Activated CD4-positive, CD25-positive, alpha-beta regulatory T cell (primary cell): ENCODE results near the gene KDM3B.
"Not testable (repeated sequence)": the region's sequence is repeated elsewhere in the genome, so short reads cannot be mapped to it uniquely, and the experiment has no call there.

ENCODE experiments used
- DNase-seq, 4 experiments: peaks; one replicate each; lab custom pipeline; 2025; lab: John Stamatoyannopoulos, UW

Gene KDM3B

DNA sequence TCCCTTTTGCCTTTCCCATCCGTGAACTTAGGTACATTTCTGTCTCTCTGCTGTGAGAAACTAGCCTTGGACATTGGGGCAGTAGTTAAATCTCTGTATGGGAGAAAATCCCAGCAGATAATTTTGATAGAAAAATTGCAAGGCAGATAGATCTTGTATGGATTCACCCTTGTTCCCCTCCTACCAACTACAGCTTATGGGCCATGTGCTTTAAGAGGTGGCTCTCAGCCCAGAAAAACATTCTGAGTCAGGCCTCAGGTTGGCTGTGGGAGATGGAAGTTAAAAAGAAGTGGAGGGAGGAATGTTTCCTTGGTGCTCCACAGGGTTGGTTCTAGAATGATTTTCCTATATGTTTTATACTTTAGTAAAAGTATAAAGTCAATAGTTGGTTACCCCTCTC lies 1.4 kb upstream of the KDM3B start:
- DNase-seq = no peak

DNA sequence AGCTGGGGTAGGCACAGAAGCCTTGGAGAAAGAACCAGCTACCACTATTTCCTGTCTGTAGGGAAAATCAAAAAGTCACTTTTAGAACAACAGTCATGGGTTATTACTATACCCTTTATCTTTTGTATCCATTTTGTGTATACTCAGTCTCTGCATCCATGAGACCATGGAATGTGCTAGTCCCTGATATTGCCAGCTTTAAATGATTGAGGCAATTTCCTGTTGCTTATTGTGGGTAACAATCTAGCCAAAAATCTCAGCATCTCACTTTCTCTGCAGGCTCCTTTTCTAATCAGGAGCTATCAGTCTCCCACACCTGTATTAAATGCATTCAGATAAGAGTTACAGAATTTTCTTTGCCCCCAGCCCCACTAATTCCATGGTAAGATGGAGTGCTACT lies 968 bp upstream of the KDM3B start:
- DNase-seq = no peak

DNA sequence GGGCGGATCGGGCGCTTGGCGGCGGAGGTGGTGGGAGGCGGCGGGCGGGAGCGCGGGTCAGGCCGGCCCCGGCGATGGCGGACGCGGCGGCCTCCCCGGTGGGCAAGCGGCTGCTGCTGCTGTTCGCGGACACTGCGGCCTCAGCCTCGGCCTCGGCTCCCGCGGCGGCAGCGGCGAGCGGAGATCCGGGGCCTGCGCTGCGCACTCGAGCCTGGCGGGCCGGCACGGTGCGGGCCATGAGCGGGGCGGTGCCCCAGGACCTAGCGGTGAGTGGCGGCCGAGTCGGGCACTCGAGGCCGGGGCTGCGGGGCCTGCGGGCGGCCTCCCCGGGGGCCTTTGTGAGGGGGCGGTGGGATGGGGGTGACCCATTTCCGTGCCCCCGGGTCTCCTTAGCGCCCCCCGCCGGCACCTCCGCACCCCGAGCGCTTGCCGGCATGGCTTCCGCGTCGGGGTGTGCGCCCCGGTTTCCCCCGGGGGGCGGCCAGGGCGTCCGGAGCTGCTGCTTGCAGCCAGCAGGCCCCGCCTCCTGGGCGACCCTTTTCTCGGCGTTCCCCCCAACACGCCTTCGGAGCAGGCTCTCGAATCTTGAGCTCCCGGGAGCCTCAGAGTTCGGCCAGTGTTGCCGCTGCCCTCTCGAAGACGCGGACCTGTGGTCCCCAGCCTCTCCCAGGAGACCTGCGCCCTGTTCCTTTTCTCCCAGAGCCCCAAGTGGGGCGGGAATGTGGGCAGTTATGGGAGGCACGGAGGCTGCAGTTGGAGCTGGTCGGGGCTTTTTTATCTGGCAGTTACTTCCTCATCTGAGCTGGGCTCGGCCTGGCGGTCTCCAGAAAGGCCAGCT lies 456 bp downstream of the KDM3B start:
- peak; percentile 41 to 69 (median 54) for DNase-seq

DNA sequence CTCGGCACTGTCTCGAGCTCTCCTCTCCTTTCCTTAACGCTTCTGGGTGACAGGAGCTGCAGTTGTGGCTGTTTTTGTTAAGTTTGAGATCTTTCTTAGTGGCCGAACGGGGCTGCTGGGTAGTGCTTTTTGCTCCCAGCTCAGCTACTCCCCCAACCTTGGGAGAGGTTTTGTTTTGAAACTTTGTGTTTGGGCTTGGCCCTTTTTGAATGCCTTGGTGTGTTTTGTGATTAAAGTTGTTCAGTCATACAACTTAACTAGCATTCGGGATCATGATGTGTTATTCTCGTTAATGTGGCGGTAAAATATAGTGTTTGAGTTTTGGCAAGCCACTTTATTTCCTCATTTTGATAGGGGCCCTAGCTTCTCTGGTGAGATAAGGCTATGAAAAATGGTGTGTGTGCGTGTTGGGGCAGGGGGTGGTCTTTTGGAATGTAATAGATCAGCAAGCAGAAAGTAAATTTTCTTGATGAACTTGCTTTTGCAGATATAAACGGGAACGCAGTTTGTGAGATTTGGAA lies 1.1 kb downstream of the KDM3B start:
- DNase-seq = no peak

GRCh38 chr5:138354387-138354786 lies 1.9 kb downstream of the KDM3B start:
- no peak for DNase-seq

DNA sequence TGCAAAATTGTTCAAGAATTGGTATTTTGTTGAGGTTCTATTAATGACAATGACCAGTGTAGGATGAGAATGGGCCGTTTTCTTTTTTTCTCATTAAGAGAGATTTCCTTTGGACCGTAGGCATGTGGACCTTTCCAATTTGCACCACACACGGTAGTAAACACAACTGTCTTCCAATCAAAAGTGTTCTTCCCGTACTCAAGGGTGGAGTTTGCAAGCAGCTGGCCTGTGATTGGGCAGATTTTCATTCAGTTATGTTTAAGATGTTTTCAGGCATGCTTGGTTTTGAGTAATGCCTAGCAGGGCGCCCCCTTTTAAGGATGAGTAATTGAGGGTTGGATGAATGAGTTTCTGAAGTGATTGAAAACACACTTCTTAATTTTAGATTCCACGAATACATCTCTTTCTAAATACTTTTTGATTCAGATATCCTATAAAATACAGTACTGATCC lies 2.5 kb downstream of the KDM3B start:
- peak in 1 of 4 experiments; percentile 29 for DNase-seq

GRCh38 chr5:138359621-138360020 lies 7.1 kb downstream of the KDM3B start:
- no peak for DNase-seq

- no peak for DNase-seq
Measured at GRCh38 chr5:138360941-138361452, 8.5 kb downstream of the KDM3B start.

DNA sequence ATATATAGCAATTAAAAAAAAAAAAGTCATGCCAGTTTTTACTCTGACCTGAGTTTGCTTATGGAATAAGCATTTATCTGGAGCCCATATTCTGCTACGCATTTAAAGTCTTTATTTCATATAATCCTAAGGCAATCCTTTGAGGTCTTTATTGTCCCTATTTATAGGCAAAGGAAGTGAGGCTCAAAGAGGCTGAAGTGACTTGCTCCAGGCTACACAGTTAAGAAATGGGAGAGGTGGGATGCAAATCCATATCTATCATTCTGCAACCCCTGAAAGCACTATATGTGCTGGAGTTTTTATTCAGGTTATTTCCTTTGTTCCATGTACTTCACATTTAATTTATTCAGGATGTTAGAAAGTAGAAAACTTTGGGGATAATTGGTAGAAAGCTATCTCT lies 12.1 kb downstream of the KDM3B start:
- no peak for DNase-seq

DNA sequence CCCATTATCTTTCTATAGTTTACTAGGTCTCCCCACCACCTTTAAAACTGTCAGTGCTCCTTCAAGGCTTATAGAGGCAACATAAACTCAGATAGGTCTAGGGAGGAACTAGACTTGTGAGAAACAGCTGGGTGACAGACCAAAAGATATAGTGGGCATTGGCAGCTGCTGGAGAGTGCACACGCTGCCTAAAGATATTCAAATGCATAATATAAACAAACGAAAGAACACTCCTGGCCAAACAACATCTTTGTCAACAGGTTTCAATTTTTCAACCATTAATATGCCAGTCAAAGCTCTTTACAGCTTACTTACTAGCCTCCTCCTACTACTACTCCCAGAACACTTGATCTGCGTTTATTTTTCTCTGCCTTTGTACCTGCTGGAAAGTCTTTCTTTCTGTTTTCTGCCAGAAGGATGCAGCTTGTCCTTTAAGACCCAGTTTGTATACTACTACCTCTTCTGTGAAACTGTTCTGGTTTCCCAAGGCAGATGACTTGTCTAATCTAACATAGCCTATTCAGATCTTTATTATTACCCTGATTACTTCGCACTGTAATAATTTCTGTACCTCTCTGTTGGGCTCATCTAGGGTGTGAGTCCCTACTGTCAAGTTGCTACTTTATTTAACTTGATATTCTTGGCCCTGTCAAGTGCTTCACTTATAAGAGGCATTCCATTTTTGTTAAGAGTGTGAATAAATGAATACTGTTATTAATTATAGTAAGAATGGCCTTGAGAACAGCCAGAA lies 14.3 kb downstream of the KDM3B start:
- no peak for DNase-seq

DNA sequence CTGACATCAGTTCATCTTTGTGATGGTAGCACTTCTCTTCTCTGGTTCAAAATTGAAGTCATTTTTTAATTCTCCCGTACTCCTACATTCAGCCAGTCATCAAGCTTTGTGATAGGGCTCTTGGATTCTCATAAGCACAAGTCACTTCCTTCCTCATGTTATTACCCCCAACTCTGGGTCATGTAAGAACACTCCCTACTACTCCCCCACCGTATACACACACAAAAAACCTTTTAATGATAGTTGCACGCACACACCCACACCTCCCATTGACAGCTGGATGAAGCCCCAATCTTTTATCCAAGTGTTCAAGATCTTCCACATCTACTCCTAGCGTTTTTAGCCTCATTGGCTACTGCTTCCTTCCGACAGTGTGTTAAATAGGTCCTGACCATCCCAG lies 16.8 kb downstream of the KDM3B start:
- no peak for DNase-seq

DNA sequence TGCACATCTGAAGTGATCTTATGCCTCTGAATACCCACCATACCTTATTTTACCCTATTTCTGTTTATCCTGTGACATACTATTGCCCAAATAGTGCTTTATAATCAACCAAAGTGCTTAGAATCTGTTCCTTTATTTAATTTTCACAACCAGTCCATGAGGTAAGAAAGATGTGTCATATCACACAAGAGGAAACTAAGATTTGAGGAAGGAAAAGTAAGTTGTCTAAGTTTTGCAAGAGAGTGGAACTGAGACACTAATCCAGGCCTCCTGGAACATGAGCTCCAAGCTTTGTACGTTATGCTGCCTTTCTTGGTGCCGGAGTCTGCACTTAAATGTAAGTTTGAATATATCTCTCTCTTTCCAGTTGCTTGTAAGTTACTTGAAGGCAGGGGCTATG lies 17.2 kb downstream of the KDM3B start:
- no peak for DNase-seq

DNA sequence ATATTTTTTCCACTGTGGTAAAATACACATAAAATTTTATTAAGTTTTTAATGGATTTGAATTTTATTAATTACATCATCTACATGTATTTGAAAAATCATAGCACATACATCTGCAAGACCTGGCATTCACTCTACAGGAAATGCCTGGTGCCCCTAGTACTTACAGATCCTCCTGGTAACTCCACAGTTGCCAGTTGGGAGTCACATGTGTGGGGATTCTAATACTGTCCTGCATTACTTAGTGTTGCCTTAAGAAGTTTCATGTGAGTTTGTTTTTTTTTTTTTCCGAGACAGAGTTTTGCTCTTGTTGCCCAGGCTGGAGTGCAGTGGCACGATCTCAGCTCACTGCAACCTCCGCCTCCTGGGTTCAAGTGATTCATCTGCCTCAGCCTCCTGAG lies 18.1 kb downstream of the KDM3B start:
- no peak for DNase-seq

DNA sequence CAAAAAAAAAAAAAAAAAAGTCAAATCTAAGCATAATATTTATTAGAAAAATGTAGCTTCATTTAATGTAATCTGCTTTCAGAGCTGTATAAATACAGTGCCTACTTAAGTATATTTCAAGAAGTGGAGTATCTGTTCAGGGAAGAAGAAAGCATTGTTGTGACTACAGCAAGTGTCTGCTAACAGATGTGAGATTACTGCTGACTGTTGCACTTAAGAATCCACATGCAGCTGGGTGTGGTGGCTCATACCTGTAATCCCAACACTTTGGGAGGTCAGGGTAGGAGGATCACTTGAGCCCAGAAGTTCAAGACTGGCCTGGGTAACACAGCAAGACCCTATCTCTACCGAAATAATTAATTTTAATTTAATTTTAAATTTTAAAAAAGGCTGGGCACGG lies 19.0 kb downstream of the KDM3B start:
- no peak for DNase-seq

DNA sequence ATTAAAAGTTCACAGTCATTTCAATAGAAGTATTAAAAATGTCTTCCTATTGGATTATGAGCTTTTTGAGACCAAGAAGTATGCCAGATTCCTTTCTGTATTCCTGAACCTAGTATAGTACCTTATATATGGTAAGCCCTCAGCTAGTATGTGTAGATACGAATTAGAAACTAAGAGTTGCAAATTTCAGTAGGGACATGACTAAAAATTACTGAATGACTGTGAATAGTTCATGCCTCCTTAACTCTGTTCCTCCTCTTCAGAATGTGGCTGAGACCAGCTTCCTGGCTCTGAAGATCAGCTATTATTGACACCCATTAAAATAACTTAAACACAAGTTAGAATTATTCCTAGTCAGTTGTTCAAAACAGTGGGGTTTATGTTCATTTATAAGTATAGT lies 19.7 kb downstream of the KDM3B start:
- no peak for DNase-seq

GRCh38 chr5:138372653-138373052 lies 20.2 kb downstream of the KDM3B start:
- no peak for DNase-seq

GRCh38 chr5:138382347-138382746 lies 29.9 kb downstream of the KDM3B start:
- no peak for DNase-seq

DNA sequence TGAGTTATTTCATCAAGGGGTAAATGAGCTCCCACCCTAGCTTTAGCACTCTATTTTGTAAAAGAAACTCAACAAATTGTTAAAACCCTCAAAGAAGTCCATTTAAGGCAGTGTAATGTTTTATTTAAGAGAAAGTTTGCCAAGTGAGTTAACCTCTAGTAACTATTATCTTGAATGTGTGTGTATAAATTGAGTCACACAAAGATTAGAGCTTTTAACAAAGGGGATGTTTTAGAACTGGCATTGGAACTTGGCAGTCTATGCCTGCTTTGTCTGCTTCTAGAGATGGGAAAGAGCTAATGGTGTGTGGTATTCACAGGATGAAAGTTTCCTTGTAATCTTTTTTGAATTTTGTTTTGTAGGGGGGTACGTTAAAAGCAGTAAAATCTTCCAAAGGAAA lies 33.2 kb downstream of the KDM3B start:
- no peak for DNase-seq

DNA sequence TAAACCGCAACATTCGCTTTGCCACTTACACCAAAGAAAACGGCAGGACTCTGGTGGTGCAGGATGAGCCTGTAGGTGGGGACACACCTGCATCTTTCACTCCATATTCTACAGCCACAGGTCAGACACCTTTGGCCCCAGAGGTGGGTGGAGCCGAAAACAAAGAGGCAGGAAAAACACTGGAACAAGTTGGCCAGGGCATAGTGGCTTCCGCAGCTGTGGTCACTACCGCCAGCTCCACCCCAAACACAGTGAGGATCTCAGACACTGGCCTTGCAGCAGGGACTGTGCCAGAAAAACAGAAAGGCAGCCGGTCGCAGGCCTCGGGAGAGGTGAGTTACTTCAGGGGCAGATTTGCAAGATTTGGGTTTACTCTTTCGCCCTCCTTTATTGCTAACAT lies 33.8 kb downstream of the KDM3B start:
- no peak for DNase-seq

DNA sequence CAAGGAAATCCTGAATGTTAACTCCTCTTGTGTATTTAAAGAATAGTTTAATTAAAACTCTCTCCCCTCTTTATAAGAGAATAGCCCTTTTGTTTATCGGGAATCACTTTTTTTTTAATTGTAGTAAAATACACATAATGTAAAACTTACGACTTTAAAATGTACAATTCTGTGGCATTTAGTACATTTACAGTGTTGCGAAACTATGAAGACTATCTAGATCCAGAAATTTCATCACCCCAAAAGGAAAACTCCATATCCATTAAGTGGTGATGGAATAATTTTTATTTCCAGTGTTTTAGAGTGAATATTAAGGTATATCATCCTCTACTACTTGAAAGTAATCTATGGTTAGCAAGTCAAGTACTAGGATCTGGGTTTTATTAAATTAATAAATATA lies 36.8 kb downstream of the KDM3B start:
- no peak for DNase-seq

DNA sequence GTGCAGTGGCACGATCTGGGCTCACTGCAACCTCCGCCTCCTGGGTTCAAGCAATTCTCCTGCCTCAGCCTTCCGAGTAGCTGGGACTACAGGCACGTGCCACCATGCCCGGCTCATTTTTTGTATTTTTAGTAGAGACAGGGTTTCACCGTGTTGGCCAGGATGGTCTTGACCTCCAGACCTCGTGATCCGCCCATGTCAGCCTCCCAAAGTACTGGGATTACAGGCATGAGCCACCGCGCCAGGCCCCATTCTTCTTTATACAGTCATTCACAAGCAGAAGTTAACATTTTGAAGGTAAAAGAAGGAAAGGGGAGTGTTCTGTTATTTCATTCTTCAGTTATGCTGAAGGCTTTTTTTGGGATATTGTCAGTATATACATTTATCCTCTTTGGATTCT lies 37.4 kb downstream of the KDM3B start:
- not testable (repeated sequence) for DNase-seq

DNA sequence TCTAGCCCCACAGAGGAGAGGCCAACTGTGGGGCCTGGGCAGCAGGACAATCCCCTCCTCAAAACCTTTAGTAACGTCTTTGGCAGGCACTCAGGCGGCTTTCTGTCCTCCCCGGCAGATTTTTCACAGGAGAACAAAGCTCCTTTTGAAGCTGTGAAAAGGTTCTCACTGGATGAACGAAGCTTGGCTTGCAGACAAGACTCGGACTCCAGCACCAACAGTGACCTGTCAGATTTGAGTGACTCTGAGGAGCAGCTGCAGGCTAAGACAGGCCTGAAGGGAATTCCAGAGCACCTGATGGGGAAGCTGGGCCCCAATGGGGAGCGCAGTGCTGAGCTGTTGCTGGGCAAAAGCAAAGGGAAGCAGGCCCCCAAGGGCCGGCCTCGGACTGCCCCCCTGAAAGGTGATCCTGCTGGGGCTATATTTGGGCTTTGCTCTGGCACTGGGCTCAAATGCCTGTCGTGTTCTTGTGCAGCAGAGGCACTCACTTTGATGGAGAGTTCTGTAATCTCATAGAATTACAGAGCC lies 39.4 kb downstream of the KDM3B start:
- no peak for DNase-seq

DNA sequence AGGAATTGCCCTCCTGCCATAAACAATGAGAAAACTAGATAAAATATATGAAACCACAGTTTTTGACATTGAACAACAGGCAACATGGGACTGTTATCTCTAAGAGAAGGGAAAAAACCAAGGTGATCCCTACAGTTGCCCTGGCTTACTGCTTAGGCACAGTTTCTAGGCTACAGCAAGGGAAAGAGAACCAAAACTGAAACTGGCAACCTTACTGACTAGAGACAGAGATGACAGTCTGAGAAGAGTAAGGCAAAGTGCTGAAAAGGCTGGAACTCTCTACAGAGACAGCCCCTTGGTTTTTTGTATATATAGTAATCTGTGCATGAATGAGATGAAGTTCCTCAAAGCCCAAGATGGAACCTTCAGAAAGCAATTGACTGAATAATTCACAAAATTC lies 50.2 kb downstream of the KDM3B start:
- no peak for DNase-seq
